GM12875 (cell line): ENCODE data around the gene GRID2.

ENCODE experiments used
- H3K4me3 ChIP-seq: one replicate; pipeline ENCODE4 v1.5.1; 2011; ENCODE audit warnings: low read depth, low read length, control low read depth
- TF ChIP-seq, protein P1 (sequence below): IDR thresholded peaks from 2 replicates; pipeline ENCODE4 v1.5.1; 2011; ENCODE audit warnings: low read depth, mild to moderate bottlenecking, control low read depth, inconsistent platforms, low read length, moderate library complexity, borderline replicate concordance; ENCODE audit not compliant: insufficient read depth

GRID2 gene

DNA sequence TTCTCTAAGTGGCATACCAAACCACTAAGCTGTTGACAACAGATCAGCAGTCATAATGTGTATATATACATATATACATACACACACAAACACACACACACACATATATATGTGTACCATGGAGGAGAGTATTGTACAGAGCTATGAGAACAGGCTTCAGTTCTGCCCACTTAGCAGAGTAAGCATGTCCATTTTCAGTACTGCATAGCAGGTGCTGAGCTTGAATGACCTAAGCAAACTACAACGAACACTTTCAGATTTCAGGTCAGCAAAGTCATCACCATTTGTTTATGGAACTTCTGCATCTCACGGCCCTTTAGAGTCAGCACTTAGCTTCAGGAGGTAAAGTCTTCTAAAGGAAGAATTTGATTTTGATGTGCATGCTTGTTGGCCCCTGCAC lies 789.0 kb downstream of the GRID2 start:
- TF ChIP-seq, protein P1, sequence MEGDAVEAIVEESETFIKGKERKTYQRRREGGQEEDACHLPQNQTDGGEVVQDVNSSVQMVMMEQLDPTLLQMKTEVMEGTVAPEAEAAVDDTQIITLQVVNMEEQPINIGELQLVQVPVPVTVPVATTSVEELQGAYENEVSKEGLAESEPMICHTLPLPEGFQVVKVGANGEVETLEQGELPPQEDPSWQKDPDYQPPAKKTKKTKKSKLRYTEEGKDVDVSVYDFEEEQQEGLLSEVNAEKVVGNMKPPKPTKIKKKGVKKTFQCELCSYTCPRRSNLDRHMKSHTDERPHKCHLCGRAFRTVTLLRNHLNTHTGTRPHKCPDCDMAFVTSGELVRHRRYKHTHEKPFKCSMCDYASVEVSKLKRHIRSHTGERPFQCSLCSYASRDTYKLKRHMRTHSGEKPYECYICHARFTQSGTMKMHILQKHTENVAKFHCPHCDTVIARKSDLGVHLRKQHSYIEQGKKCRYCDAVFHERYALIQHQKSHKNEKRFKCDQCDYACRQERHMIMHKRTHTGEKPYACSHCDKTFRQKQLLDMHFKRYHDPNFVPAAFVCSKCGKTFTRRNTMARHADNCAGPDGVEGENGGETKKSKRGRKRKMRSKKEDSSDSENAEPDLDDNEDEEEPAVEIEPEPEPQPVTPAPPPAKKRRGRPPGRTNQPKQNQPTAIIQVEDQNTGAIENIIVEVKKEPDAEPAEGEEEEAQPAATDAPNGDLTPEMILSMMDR: no peak
- H3K4me3 ChIP-seq: no peak overlapping the region

DNA sequence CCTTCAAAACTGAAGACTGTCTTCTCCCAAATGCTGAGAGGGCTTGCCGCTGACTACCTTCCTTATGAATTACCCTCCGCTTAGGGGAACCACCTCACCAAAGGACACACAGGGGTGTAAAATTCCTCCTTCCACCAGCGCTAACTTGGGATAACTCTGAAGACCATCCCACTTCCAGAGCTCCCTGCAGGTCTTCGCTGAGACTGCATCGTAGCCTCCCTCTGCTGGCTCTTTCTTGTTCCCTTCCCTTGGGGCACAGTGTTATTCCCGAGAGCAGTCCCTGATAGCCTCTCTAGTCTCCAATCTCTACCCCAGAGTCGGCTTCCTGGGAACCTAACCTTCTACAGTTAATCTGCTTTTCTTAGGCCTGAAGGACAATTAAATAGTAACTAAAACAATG lies 799.3 kb downstream of the GRID2 start:
- no peak overlapping the region for H3K4me3 ChIP-seq
- TF ChIP-seq, protein P1: no peak

DNA sequence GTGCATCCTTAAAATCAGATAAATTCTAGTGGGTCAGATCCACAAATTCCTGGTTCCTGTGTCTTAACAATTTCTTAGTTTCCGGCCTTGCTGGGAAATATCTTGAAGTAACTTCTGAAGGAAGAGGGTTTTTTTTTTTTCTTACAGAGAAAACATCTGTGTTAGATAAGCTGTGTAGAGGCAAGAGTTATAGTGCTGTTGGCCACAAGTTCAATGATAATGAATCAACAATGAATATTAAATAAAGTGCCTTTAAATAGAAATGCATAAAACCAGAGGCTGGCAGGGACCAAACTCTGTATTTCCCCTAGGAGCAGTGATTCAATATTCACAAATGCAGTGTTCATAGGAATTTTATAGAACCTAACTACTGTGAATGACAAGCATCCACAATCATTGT lies 812.9 kb downstream of the GRID2 start:
- no peak overlapping the region for H3K4me3 ChIP-seq
- TF ChIP-seq, protein P1: no peak

DNA sequence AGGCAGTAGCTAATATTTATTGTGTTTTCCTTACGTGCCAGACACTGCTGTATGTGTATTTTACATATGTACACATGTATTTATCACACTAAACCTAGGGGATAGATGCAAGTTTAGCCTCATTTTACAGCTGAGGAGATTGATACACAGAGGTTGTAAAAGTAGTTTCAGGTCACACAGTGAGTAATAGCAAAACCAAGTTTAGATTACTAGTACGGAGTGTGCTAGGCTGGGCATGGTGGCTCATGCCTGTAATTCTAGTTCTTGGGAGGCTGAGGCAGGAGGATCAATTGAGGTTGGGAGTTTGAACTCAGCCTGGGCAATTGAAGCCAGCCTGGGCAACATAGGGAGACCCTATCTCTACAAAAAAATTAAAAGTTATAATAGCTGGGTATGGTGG lies 823.7 kb downstream of the GRID2 start:
- TF ChIP-seq, protein P1: no peak

DNA sequence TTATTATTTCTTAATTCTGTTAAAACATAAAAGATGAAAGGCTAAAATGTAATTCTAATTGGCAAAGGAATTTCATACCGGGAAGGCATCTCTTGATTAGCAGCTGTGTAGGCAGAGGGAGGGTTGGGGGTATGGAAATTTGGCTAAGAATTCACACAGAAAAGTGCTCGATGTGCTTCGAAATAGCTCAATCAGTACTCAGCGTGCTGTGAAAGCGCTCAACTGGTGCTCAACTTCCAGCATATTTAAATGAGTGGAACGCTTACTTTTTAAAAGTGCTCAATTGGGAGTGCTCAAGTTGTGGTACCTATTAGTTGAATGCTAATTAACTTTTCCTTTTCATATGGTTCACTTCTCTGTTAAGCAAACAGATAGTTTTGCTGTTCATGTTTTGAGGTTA lies 828.9 kb downstream of the GRID2 start:
- H3K4me3 ChIP-seq: no peak overlapping the region
- TF ChIP-seq, protein P1: no peak

More for the DNA sequence above, 823.7 kb downstream of the GRID2 start:
- H3K4me3 ChIP-seq: no peak overlapping the region

DNA sequence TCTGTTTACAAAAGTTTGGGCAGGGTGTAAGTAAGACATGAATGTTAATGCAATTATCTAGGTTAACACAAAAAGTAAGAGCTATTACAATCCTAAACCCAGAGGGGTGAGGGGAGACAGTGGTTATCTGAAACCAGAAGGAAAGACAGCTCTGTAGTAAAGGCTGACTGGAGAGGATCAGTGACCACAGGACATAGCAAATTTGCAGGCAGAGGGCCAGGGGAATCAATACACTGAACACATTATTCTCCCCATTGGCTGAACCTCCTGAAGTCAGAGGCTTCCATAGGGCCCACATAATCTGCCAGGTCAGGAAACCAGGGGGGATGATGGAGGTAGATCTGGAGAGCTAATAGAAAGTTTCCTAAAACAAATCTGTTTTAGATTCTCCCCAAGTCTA lies 835.4 kb downstream of the GRID2 start:
- TF ChIP-seq, protein P1: no peak
- H3K4me3 ChIP-seq: no peak overlapping the region

DNA sequence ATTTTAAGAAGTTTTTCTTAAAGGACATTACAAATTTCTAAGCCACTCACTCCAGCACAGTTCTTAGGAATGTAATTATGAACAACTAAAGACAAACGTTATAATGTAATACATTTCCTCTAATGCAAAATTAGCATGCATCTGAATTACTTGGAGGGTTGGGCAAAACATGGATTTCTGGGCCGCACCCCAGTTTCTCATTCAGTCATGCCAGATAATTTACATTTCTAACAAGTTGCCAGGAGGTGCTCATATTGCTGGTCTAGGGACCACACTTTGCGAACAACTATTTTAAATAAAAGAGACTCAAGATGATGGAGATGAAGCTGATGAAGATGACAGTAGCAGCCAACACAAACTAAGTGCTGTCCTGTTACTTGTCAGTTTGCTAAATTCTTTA lies 840.1 kb downstream of the GRID2 start:
- no peak overlapping the region for H3K4me3 ChIP-seq
- TF ChIP-seq, protein P1: no peak
